Mesodermal cell (in vitro differentiated cells): ENCODE measurements around the gene CYCS.

Experiments used
- H3K27ac ChIP-seq: 2 replicates; pipeline ENCODE4 v1.7.0; 2013; ENCODE audit warnings: mild to moderate bottlenecking, low read depth, low read length, moderate library complexity; ENCODE audit not compliant: severe bottlenecking
- H3K36me3 ChIP-seq: 2 replicates; pipeline ENCODE4 v1.7.1; 2013; ENCODE audit warnings: mild to moderate bottlenecking, low read length, moderate library complexity; ENCODE audit not compliant: control insufficient read depth, insufficient read depth
- H3K4me1 ChIP-seq: one replicate; pipeline ENCODE4 v1.7.1; 2013; ENCODE audit warnings: mild to moderate bottlenecking, low read length; ENCODE audit not compliant: insufficient read depth, control insufficient read depth, poor library complexity, severe bottlenecking
- H3K4me3 ChIP-seq: 2 replicates; pipeline ENCODE4 v1.7.0; 2013; ENCODE audit warnings: low read length, control low read depth, mild to moderate bottlenecking; ENCODE audit not compliant: insufficient read depth, poor library complexity, severe bottlenecking; ENCODE audit errors: extremely low read depth
- H3K9me3 ChIP-seq: 2 replicates; pipeline ENCODE4 v1.7.1; 2013; ENCODE audit warnings: mild to moderate bottlenecking, low read length, moderate library complexity; ENCODE audit not compliant: control insufficient read depth
- WGBS, 2 experiments: methylation state at CpG; one replicate each; pipeline ENCODE4 v1.1.5; 2013; ENCODE audit warnings: missing lambda C conversion rate in 2 of 2; ENCODE audit not compliant: insufficient coverage in 2 of 2; 5-methylcytosine and 5-hydroxymethylcytosine counted together

Gene CYCS

GRCh38 chr7:25073451-25073850, 51.6 kb downstream of the CYCS start:
- Histone ChIP-seq H3K36me3 (no peaks in the 10 kb centered on the region), H3K4me1 (no peaks in the 10 kb centered on the region), H3K9me3 (no peaks in the 10 kb centered on the region), H3K27ac (no peak overlapping the region), H3K4me3 (no peak overlapping the region)
- WGBS, 2 experiments: 71 to 80% methylated on average over 1 of the region's 2 CpGs
